Nephron progenitor cell (in vitro differentiated cells): ENCODE data around the gene FTO.

Experiments used
- DNase-seq: peaks from one replicate; pipeline ENCODE4 v3.0.0; 2021
- H3K27ac Mint-ChIP-seq: 2 replicates; pipeline ENCODE4 v1.8.0; 2021; ENCODE audit warnings: mild to moderate bottlenecking, moderate library complexity, mixed read lengths
- H3K27me3 Mint-ChIP-seq: 2 replicates; pipeline ENCODE4 v1.8.0; 2021; ENCODE audit warnings: mild to moderate bottlenecking, low read depth, mixed read lengths; ENCODE audit not compliant: poor library complexity
- H3K36me3 Mint-ChIP-seq: 2 replicates; pipeline ENCODE4 v1.8.0; 2021; ENCODE audit warnings: low read depth, mixed read lengths
- H3K4me1 Mint-ChIP-seq: 2 replicates; pipeline ENCODE4 v1.8.0; 2021; ENCODE audit warnings: mixed read lengths
- H3K4me3 Mint-ChIP-seq: 2 replicates; pipeline ENCODE4 v1.8.0; 2021; ENCODE audit warnings: mild to moderate bottlenecking, moderate library complexity, mixed read lengths
- H3K9me3 Mint-ChIP-seq: 2 replicates; pipeline ENCODE4 v1.8.0; 2021; ENCODE audit warnings: mild to moderate bottlenecking, moderate library complexity, mixed read lengths
- TF ChIP-seq, protein P1 (sequence below): fragments of 200-600 bp; sonication (generic); IDR thresholded peaks from 2 replicates; pipeline ENCODE4 v1.5.0; 2021; ENCODE audit warnings: antibody characterized with exemption

Gene FTO

GRCh38 chr16:53779186-53779585 is 75.2 kb downstream of the FTO start:
- H3K36me3 Mint-ChIP-seq, result peaks cover 9% of the 10 kb centered on the region
- TF ChIP-seq, protein P1, sequence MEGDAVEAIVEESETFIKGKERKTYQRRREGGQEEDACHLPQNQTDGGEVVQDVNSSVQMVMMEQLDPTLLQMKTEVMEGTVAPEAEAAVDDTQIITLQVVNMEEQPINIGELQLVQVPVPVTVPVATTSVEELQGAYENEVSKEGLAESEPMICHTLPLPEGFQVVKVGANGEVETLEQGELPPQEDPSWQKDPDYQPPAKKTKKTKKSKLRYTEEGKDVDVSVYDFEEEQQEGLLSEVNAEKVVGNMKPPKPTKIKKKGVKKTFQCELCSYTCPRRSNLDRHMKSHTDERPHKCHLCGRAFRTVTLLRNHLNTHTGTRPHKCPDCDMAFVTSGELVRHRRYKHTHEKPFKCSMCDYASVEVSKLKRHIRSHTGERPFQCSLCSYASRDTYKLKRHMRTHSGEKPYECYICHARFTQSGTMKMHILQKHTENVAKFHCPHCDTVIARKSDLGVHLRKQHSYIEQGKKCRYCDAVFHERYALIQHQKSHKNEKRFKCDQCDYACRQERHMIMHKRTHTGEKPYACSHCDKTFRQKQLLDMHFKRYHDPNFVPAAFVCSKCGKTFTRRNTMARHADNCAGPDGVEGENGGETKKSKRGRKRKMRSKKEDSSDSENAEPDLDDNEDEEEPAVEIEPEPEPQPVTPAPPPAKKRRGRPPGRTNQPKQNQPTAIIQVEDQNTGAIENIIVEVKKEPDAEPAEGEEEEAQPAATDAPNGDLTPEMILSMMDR, result no peak
- peaks cover 38% of the 10 kb centered on the region for H3K4me1 Mint-ChIP-seq
- H3K27ac Mint-ChIP-seq, result no peak overlapping the region
- no peak for DNase-seq
- H3K27me3 Mint-ChIP-seq, result peaks cover 3% of the 10 kb centered on the region
- no peak overlapping the region for H3K4me3 Mint-ChIP-seq
- H3K9me3 Mint-ChIP-seq, result peaks cover 5% of the 10 kb centered on the region

- Mint-ChIP-seq H3K27ac (no peak overlapping the region), H3K27me3 (peaks cover 3% of the 10 kb centered on the region), H3K4me3 (no peak overlapping the region), H3K4me1 (peaks cover 44% of the 10 kb centered on the region), H3K36me3 (peaks cover 9% of the 10 kb centered on the region), H3K9me3 (peaks cover 5% of the 10 kb centered on the region)
- TF ChIP-seq, protein P1, result no peak
- DNase-seq, result no peak
Observed at GRCh38 chr16:53780051-53780450, 76.1 kb downstream of the FTO start.

- no peak for DNase-seq
- peaks cover 5% of the 10 kb centered on the region for H3K9me3 Mint-ChIP-seq
- H3K27ac Mint-ChIP-seq, result no peak overlapping the region
- H3K4me1 Mint-ChIP-seq, result peaks cover 34% of the 10 kb centered on the region
- TF ChIP-seq, protein P1, result no peak
- peaks cover 3% of the 10 kb centered on the region for H3K27me3 Mint-ChIP-seq
- peaks cover 9% of the 10 kb centered on the region for H3K36me3 Mint-ChIP-seq
- H3K4me3 Mint-ChIP-seq, result no peak overlapping the region
Observed at GRCh38 chr16:53781023-53781605, 77.2 kb downstream of the FTO start.

DNA sequence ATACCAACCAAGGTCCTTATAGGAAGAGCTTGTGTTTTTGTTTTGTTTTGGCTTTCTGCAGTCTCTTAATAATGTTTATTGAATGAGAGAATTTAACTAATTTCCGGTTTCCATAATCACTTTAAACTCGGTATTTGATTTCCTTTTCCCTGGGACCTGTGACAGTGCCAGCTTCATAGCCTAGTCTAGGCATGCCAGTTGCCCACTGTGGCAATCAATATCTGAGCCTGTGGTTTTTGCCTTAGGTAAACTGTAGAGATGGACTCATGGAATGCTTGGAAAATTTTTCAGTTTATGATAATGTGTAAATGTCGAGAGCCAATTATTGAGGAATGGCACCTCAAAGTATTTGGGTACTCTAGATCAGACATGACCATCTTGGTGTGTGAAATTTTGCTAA is 78.2 kb downstream of the FTO start:
- DNase-seq, result no peak
- Mint-ChIP-seq H3K27me3 (peaks cover 3% of the 10 kb centered on the region), H3K4me1 (peaks cover 33% of the 10 kb centered on the region), H3K9me3 (peaks cover 2% of the 10 kb centered on the region), H3K36me3 (peaks cover 7% of the 10 kb centered on the region), H3K4me3 (no peak overlapping the region), H3K27ac (no peak overlapping the region)
- TF ChIP-seq, protein P1, result no peak

DNA sequence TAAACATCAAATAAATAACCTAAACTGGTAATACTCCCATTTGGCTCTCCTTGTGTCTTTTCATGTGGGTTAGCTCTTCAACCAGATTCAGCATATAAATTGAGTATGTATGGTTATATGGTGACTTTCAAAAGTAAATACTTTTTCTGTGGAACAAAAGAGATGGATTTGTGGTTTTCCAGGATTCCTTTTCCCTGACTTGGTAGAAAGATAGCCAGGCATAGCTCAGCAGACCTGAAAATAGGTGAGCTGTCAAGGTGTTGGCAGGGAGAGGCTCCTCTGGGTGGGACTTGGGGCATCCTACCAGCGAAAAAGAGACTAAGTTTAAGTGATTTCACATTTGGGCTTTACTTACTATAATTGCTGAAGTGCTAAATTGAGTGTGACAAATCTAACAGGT is 80.3 kb downstream of the FTO start:
- no peak overlapping the region for H3K4me3 Mint-ChIP-seq
- peaks cover 3% of the 10 kb centered on the region for H3K27me3 Mint-ChIP-seq
- TF ChIP-seq, protein P1, result no peak
- no peak for DNase-seq
- H3K9me3 Mint-ChIP-seq, result no peaks in the 10 kb centered on the region
- peaks cover 5% of the 10 kb centered on the region for H3K36me3 Mint-ChIP-seq
- no peak overlapping the region for H3K27ac Mint-ChIP-seq
- H3K4me1 Mint-ChIP-seq, result peaks cover 25% of the 10 kb centered on the region

- no peak overlapping the region for H3K27ac Mint-ChIP-seq
- H3K36me3 Mint-ChIP-seq, result peaks cover 5% of the 10 kb centered on the region
- no peak for DNase-seq
- peaks cover 17% of the 10 kb centered on the region for H3K4me1 Mint-ChIP-seq
- H3K27me3 Mint-ChIP-seq, result peaks cover 3% of the 10 kb centered on the region
- TF ChIP-seq, protein P1, result no peak
- H3K9me3 Mint-ChIP-seq, result no peaks in the 10 kb centered on the region
- H3K4me3 Mint-ChIP-seq, result no peak overlapping the region
Observed at GRCh38 chr16:53785044-53785443, 81.1 kb downstream of the FTO start.
